NCI-H2227 treated with DMSO at 0.1 percent for 48 hours (cell line): ENCODE data around the gene WDFY1.

Experiments
- DNase-seq: peaks from one replicate; lab custom pipeline; 2025; lab: John Stamatoyannopoulos, UW

WDFY1 gene, protein sequence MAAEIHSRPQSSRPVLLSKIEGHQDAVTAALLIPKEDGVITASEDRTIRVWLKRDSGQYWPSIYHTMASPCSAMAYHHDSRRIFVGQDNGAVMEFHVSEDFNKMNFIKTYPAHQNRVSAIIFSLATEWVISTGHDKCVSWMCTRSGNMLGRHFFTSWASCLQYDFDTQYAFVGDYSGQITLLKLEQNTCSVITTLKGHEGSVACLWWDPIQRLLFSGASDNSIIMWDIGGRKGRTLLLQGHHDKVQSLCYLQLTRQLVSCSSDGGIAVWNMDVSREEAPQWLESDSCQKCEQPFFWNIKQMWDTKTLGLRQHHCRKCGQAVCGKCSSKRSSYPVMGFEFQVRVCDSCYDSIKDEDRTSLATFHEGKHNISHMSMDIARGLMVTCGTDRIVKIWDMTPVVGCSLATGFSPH

DNA sequence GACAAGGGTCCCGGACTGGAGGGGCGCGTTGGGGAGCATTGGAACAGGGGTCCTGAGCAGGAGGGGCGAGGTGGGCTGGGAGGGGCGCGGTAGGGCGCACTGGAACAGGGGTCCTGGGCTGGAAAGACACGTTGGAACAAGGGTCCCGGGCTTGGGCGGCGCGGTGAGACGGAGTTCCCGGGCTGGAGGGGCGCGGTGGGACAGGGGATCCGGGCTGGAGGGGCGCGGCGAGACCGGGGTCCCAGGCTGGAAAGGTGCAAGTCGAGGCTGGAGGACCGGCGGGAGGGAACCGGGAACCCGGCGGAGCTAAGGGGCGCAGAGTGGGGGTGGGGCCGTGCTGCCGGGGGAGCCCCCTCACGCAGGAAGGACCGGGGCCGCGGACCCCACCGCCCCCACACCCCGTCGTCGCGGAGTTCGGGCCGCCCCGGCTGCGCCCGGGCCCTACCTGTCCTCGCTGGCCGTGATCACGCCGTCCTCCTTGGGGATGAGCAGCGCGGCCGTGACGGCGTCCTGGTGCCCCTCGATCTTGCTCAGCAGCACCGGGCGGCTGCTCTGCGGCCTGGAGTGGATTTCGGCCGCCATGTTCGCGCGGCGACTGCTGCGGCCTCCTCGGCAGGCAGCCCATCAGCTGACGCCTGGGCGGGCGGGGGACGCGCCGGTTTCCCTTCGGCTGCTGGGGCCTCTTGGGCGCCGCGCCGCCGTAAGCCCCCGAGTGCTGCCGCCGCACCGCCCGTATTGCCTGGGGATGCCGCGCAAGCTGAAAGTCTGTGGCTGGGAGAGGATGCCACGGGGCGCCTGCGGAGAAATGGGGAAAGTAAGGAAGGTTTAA lies at the start of gene WDFY1:
Gene WDFY1 (minus strand): TSS at position 633 of the 829 bp plus-strand sequence. CDS start 51 bp downstream, at position 582.
- DNase-seq: peak; percentile 79

DNA sequence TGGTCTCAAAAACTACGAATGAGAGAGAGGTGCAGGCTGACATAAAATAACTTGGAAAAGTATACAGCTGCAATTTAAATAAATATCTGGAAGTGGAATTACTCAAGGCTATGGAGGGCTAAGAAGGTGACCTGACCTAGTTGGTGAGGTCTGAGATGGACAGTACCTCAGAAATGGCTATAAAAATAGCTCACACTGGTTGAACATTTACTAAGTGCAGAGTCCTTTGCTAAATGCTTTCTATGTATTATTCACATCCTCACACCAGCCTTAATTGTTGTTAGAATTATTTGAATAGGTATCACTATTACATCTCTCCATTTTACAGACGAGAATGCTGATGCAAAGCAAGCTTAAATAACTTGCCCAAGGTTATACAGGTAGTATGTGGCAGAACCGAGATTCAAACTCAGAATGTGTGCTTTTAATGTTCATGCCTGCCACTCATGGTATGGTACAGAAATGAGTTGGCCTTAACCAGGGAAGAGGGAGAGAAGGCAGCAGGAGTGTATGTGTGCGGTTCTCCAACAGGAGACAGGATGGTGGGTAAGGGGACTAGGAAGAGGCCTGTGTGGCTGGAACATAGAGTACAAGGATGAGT lies 49.5 kb upstream of the WDFY1 start:
- no peak for DNase-seq

DNA sequence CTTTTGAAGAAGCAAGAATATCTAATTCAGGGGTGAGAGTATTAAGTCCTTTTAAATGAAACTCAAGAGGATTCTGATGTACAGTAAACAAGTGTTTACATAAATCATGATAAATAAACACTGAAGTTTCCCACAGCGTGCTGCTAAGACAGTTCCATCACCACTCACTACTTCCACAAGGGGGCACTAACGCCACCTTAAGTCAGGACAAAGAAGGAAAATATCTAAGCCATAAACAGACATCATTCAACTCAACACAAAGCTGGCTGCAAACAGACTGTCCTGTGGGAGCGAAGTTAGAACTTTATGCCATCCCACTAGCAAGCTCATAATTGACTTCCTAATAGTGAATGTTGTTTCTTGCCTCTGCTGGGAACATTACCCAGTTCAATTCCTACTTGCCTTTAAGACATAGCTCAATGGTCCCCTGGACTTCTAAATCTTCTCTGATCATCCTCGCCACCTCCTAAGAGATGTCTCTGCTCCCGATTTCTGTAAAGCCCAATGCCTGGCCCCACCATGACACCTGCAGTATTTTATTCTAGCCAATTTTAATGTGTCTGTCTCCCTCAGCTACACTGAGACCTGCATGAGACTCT lies 48.6 kb upstream of the WDFY1 start:
- DNase-seq: peak; percentile 60

DNA sequence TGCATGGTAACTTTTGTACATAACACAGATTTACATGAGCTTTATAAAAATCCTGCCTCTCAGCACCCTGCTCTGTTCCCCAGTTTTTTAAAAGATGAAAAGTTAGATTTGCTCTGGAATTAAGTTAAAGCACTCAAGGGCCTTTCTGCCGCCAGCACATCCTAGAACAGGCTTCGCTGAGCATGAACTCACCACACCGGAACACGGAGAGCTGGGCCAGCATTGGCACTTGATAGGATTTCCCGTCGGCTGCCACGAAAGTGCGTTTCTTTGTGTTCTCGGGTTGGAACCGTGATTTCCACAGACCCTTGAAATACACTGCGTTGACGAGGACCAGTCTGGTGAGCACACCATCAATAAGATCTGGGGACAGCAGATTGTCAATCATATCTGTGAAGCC lies 46.5 kb upstream of the WDFY1 start:
- DNase-seq: no peak

DNA sequence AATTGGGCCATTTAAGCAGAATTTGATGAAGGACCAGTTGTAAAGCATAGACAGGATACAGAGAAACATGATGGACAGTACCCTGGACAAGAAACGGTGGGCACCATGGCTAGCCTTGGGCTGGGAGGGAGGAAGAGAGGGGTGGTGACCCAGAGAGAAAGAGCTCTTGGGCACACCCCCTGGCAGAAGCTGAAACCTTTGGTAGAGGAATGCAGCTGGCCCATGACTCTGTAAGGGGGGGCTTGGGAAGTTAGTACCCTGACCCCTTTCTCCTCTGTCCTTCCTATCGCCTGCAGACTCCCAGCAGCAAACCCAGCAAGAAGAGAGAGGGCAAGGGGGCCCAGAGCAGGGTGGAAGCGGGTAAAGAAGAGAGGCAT lies 44.7 kb upstream of the WDFY1 start:
- no peak for DNase-seq

DNA sequence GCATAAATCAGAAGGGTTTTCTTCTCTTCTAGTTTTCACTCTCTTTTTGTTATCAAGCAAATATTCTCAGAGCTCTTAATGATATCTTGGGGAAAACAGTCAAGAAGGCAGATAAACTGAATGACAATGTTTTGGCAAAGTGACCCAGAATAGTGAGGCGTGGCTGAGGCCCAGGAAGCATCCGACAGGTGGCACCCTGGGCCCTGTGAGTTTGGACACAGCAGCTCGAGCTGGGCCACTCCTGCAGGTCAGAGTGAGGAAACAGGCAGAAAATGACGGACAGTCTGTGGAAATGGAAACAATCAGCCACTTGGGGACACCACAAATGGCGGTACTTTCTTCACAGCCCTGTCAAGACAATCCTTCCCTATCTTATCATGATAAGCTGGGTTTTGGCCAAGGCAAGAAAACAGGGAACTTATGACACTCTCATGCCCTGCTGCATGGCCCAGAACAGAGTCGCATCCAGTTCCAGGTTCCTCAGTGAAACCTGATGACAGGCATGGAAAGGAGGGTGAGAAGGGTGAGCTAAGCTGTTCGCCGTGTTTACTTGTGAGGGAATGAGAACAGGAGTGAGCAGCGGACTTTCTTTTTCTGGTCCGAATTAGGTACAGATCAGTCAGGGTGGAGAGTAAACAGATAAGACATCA lies 44.2 kb upstream of the WDFY1 start:
- DNase-seq: no peak

DNA sequence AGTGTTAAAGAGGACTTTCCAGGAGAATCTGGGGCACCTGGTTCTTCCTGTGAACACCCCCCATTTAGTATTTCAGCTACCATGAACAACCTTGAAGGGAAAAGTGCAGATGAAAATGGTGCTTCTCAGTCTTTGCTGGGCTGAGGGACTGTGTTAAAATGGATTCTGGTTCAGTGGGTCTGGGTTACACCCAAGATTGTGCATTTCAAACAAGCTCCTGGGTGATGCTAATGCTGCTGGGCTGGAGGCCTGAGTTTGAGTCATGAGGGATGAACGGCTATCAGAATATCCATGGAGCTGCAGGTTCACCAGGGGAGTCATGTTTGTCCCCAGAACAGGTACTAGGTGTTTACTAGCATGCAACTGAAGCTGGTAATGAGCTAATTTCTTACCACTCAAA lies 36.1 kb upstream of the WDFY1 start:
- DNase-seq: no peak

DNA sequence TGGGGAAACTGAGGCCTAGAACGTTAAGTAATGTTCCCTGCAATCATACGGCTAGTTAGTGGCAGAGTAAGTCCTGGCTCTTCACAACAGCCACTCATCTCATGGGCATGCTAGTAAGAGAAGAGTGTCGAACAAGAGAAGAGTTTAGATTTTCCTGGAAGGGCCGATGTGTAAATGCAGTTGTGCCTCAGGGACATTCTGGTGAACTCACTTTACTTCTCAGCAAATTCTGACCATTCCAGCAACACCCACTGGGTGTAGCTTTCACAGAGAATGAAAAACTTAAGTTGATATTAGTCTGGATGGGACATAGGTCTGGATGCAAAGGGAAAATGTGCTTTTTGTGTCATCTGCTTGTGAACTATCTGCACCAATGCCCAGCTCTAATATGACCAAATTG lies 35.7 kb upstream of the WDFY1 start:
- DNase-seq: no peak

DNA sequence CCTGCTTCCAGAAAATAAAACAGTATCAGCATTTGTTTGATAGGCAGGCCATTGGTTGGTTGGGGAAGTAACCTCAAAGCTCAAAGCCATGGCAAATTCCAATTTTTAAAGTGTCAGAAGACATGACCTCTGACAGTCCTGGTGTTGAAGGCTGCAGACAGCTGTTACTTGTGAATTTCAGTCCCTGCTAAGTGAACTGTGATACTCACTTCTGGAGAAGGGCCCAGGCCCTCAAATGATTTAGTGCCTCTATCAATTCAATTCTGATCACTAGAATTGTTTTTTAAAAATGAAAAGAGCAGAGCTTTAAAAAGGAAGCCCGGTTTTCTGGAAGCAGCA lies 35.2 kb upstream of the WDFY1 start:
- no peak for DNase-seq

DNA sequence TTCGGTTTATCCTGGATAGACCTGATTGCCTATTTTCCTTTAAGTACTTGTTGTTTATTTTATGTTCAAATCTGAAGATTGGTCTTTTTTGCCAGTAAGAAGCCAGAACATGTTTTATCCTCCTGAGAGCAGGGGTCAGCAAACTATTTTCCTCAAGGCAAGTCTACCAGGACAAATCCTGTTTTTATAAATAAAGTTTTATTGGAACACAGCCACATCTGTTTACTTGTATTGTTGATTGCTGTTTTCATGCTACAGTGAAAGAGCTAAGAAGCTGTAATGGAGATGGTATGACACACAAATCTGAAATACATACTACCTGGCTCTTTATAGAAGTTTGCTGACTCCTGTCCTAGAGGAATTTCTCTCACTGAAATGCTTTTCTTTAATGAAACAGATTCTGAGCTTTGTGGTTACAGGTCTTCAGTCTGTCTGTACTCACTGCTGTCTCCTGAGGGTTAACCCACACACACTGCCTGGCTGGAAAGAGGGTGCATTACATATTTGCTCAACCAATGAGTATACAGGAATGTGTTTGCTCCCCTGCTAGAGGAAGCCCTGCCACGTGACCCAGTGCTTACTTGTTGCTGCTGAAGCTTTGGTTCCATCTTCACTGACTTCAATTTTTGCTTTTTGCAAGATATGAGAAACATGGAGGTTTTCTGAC lies 34.7 kb upstream of the WDFY1 start:
- no peak for DNase-seq

DNA sequence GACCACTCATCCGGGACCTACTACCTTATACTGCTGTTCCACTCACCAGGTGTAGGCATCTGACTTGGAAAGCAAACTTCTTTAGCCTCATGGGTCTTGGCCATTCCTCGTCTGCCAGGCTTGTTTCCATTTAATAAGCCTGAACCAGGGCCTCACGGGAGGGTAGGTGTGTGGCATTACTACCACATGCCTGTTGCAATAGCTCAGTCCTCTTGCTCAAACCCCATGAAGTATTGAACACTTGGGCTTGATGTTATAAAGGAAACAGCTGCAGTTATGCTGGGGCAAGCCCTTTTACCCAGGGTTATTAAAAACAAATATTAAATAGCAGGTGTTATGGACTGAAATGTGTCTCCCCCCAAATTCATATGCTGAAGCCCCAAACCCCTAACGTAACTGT lies 33.3 kb upstream of the WDFY1 start:
- no peak for DNase-seq

DNA sequence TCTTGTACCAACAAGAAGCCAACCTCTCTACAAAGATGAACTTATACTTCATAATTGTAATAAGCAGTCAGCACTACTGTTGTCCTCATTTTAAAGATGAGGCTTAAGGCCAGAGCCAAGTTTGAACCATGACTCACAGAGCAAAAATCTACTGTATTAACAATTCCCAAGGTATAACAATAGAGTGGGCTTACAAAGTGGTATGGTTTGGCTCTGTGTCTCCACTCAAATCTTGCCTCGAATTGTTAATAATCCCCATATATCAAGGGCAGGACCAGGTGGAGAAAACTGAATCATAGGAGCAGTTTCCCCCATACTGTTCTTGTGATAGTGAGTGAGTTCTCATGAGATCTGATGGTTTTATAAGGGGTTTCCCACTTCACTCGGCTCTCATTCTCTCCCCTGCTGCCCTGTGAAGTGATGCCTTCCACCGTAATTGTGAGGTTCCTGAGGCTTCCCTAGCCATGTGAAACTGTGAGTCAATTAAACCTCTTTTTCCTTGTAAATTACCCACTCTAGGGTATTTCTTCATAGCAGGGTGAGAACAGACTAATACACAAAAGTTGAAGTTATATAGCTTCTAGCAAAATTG lies 31.6 kb upstream of the WDFY1 start:
- no peak for DNase-seq

DNA sequence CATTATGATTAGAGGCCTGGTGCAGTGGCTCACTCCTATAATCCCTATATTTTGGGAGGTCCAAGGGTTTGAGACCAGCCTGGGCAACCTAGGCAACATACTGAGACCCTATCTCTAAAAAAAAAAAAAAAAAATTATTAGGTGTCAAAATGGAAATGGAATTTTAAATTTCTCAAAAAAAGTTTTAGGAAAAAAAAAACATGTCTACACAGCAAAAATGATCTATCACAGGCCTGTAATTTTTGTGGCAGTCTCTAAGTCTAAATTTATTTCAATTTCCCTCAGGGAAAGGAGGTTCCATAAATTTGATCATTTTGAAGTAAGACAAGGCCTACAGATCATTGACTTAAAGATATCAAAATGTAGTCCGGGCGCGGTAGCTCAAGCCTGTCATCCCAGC lies 28.5 kb upstream of the WDFY1 start:
- no peak for DNase-seq

DNA sequence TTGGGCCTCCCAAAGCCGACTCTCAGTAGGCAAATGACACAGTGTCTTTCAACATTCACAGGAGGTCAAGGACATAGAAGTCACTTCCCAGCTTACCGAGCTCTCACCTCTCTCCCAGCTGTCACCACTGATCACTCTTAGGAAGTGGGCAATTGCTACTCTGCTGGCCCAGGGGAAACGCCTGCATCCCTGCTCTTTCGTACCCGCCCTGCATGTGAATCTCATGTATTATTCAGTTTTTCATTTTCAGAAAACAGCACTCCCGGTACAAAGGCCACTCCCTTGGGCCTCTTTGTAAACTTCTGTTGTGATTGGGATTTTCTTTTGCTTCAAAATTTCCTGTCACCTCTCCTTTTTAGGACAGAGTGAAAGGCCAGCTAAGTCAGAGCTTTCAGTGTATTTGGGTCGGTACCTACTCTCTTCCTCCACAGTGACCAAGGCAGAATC lies 27.5 kb upstream of the WDFY1 start:
- DNase-seq: peak; percentile 27

DNA sequence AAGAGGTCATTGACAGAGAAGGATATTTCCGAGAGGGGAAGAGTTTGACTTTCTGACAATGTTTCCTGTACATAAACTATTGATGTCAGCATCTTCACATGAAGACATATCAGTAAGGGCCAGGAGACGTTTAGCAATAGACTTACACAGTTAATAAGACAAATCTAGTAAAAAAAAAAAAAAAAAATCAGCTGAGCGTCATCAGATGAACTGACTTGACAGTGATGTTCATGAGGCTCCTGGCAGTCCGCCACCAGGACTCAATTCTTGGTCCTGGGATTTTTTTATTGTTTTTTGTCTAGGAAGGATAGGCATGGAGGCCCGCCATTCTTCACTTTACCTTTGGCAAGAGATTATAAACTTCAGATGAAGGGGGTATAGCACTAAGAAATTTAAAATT lies 26.6 kb upstream of the WDFY1 start:
- no peak for DNase-seq

DNA sequence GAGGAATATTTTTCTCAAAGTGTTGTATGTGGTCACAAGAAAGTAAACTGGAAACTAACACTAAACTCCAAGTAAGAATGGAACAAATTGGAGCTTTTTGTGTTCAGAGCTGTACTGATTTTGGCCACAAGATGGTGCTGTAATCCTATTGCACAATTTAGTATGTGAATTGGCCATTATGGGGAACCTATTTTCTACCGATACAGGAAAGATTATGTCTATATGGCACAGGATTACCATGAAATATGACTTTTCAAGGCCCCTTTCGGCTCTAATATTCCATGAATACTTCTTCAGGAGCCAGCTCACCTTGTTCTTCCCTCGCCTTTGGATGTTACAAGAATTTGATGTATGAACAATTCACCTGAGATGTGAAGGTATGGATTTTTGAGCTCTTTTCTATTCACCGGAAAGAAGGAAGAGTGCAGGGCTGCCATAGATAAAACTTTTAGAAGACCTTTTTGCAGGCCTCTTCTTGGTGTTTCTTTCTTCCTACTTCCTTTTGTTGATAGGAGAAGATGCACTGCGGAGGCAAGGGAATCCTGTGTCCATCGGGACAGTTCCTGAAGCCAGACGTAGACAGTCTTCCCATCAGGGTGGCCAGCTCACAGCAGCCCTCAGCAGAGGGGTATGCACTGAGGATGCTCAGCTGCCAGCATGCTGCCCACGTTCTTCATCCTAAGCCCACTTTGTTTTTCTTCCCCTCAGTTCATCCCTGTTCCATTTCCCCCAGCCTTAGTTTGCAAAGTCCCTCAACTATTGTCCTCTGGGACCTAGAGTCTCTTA lies 25.4 kb upstream of the WDFY1 start:
- DNase-seq: peak; percentile 50

DNA sequence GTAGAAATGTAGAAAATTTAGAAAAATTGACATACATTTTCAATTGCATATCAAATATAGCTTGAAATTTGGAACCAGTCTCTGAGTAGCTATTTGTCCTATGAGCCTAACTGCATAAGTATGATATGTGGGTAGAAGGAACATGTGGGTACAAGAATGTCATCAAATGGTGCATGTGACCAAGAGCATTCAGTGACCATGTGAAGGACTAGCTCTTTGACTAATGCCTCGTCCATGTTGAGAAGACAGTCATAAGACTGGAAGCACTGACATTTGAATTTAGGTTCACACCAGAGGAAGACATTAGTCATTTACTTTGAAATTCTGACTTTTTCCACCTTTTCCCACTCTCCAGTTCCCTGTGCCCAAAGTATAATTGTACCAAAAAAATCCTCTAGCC lies 24.7 kb upstream of the WDFY1 start:
- DNase-seq: no peak

DNA sequence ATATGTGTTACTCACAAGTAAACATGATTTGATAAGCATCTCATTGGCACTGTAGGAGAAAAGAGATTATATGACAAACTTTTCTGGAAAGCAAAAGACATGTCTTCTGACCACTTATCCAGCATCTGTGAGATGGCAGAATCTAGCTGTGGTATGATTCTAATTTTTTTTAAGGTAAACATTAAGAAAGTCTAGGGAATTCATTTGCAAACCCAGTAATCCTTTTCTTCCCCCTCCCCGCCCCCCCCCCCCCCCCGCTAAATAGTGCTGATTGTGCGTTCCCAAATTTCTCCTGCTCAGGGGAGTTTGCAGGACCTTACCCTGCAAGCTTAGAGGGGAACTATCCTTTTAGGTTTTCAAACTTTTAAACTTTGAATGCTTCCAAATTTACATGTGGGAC lies 24.2 kb upstream of the WDFY1 start:
- no peak for DNase-seq

DNA sequence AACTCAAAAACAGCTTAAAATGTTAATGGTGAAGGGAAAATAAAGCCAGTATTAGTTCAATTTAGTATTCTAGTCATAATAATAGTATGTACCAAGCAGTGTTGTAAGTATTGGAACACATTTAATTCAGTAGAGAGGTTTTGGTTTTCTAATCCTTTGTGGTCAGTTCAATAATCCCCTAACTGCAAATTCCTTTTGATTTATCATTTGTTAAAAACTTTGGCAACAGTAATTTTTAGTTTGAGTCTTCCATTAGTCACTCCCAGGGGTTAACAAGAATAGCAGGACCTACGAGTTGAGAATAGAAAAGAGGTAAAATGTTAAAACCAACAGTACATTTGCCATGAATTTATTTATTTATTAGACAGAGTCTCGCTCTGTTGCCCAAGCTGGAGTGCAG lies 22.8 kb upstream of the WDFY1 start:
- DNase-seq: no peak

DNA sequence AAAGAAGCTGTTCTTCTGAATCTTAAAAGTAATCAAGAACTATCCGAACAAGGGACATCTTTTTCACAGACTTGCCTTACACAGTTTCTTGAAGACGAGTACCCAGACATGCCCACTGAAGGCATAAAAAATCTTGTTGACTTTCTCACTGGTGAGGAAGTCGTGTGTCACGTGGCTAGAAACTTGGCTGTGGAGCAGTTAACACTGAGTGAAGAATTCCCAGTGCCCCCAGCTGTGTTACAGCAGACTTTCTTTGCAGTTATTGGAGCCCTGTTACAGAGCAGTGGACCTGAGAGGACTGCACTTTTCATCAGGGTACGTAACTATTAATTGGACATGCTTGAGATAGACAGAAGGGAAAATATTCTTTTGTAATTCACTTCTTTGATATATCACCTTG lies 14.6 kb upstream of the WDFY1 start:
- DNase-seq: no peak
